Activated CD8-positive, alpha-beta memory T cell treated with anti-CD3 and anti-CD28 coated beads, Interleukin-2, amount 50 U/mL, for 24 hours (primary cell): Measurements from ENCODE around the gene NUP58.

Experiments used
- DNase-seq: peaks from one replicate; pipeline ENCODE4 v3.0.0-alpha.2; 2020; ENCODE audit errors: extremely low read depth

The NUP58 gene

GRCh38 chr13:25375727-25376358 is 74.4 kb downstream of the NUP58 start:
- no peak for DNase-seq

- DNase-seq, result no peak
Observed at GRCh38 chr13:25377244-25377962, 76.0 kb downstream of the NUP58 start.

- DNase-seq, result no peak
Observed at GRCh38 chr13:25378528-25378927, 77.1 kb downstream of the NUP58 start.

- no peak for DNase-seq
Observed at GRCh38 chr13:25379011-25379410, 77.6 kb downstream of the NUP58 start.

- DNase-seq, result no peak
Observed at GRCh38 chr13:25380082-25380481, 78.7 kb downstream of the NUP58 start.

- no peak for DNase-seq
Observed at GRCh38 chr13:25380741-25381324, 79.4 kb downstream of the NUP58 start.

- no peak for DNase-seq
Observed at GRCh38 chr13:25384758-25385410, 83.5 kb downstream of the NUP58 start.

GRCh38 chr13:25391932-25392331 is 90.5 kb downstream of the NUP58 start:
- no peak for DNase-seq
